ENCODE measurements around the gene CST3. TPM values are rescaled to one million over a fixed set of nuclear protein-coding genes. Genes with fewer than 3 reads are reported as not detected.

Gene CST3
- total and polyA plus RNA-seq, 2 of the 8 experiments (the other 6 are each of a cell fraction or from before 2014, with no cell fraction given): 53.2 to 184 TPM

DNA sequence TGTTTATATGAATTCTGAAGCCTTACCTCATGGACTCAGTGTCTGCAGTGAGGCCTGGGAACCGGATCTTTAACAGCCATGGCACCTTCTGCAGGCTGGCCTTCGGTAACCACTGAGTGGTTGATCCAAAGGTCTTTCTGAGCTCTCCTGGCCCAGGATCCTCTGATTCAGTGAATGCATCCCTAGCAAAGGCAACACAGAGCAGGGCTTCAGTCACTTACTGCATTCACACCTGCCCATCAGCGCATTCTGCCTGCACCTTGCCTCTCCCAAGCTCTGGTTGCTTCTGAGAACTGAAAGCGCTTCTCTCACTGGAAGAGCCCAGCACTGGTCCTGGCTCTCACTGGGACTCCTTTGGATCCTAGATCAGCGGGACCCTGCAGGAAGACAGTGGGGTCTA is 23.6 kb downstream of the CST3 start:
- Histone ChIP-seq H3K14ac (ENCODE audit: insufficient read length) (no peak overlapping the region), H4K8ac (ENCODE audit: extremely low read depth, insufficient read depth, low read length) (no peak overlapping the region), H2BK20ac (ENCODE audit: low read length) (no peak overlapping the region), H2BK12ac (ENCODE audit: low read depth, low read length) (no peak overlapping the region), H2BK5ac (ENCODE audit: low read depth, low read length) (no peak overlapping the region), H2BK120ac (replicated peaks; ENCODE audit: low read depth, low read length) (no peak overlapping the region), H4K91ac (replicated peaks; ENCODE audit: insufficient read length, low read length) (no peak overlapping the region), H3K36me3 (ENCODE audit: control insufficient read depth in 2 of 4, insufficient read depth in 4 of 4, low read length in 3 of 4) (no peaks in the 10 kb centered on the region), H3K4ac (replicated peaks; ENCODE audit: insufficient read length, low read depth, low read length) (no peak overlapping the region), H2AFZ (ENCODE audit: low read length) (no peak overlapping the region), H4K5ac (ENCODE audit: insufficient read length, low read depth, low read length) (no peak overlapping the region), H3K27me3 (replicated peaks in 1 of 4; ENCODE audit: control insufficient read depth in 3 of 4, extremely low read depth in 1 of 4, insufficient read depth in 3 of 4, low read length in 3 of 4) (no peaks in the 10 kb centered on the region), H2BK15ac (ENCODE audit: low read length) (no peak overlapping the region), H3K4me3 (ENCODE audit: extremely low read depth in 1 of 4, insufficient read depth in 2 of 4, low read depth in 3 of 4, low read length in 4 of 4) (no peak overlapping the region), H3K27ac (ENCODE audit: low read depth, low read length) (no peak overlapping the region), H3K4me1 (replicated peaks in 1 of 4; ENCODE audit: control insufficient read depth in 3 of 4, insufficient read depth in 4 of 4, low read length in 3 of 4) (peaks cover 0 to 1% (median 0%) of the 10 kb centered on the region in 4 experiments; a peak in 2 of 7 replicates), H4K20me1 (replicated peaks in 1 of 2; ENCODE audit: control insufficient read depth in 1 of 2, insufficient read depth in 2 of 2, low read length in 2 of 2) (no peaks in the 10 kb centered on the region), H3K79me1 (ENCODE audit: low read depth, low read length) (no peaks in the 10 kb centered on the region), H3K9ac (replicated peaks in 1 of 4; ENCODE audit: extremely low read depth in 1 of 4, low read depth in 3 of 4, low read length in 3 of 4) (no peak overlapping the region), H3K79me2 (ENCODE audit: control insufficient read depth in 1 of 2, insufficient read depth in 2 of 2, low read length in 2 of 2) (no peaks in the 10 kb centered on the region), H3K18ac (ENCODE audit: extremely low read depth, low read length) (no peak overlapping the region), H3K56ac (replicated peaks; ENCODE audit: insufficient read length, low read depth, low read length) (no peak overlapping the region), H2AK5ac (ENCODE audit: low read depth, low read length) (no peak overlapping the region), H3K23me2 (ENCODE audit: low read depth, low read length) (peaks cover 1% of the 10 kb centered on the region; the same call in 1 of the 2 replicates), H3K9me3 (ENCODE audit: insufficient read depth in 2 of 2, low read depth in 1 of 2, low read length in 1 of 2) (no peaks in the 10 kb centered on the region), H3K23ac (ENCODE audit: insufficient read length) (no peak overlapping the region), H3K4me2 (ENCODE audit: insufficient read depth in 1 of 2, low read depth in 2 of 2, low read length in 2 of 2) (no peak overlapping the region)
- DNase-seq (ENCODE audit: low read depth in 1 of 2, low spot score in 2 of 2) (peak in 1 of 2 experiments; percentile 33), FAIRE-seq (no peak)
- 96% methylated on average over 5 of the region's 5 CpGs; no CpG with 5 or more reads in 1 of the 2 experiments for WGBS, 2 experiments (ENCODE audit: extremely low coverage in 1 of 2, insufficient coverage in 1 of 2, insufficient read length in 1 of 2, insufficient replicate concordance in 2 of 2, low coverage in 1 of 2, low lambda C conversion rate in 2 of 2, missing lambda C conversion rate in 1 of 2)
- CTCF ChIA-PET (ENCODE audit: partially characterized antibody): interaction anchor here (18.5 kb wide), 1 partner anchor 170 kb away, joined by 328 read pairs; the partner anchor contains the start of genes CST11 and CSTL1
- TF ChIP-seq BACH1 (IDR thresholded peaks at IDR 0.05; ENCODE audit: low read length) (no peak), TBP (IDR thresholded peaks at IDR 0.05; ENCODE audit: low read depth, low read length) (no peak), GTF2F1 (IDR thresholded peaks at IDR 0.05; ENCODE audit: borderline replicate concordance, low read depth, low read length) (no peak), SP2 (IDR thresholded peaks at IDR 0.05; ENCODE audit: low read length) (no peak), NRF1 (IDR thresholded peaks at IDR 0.05; ENCODE audit: low read depth, low read length) (no peak), RAD21 (IDR thresholded peaks at IDR 0.05 in 1 of 2, conservative IDR thresholded peaks at IDR 0.05 in 1 of 2; ENCODE audit: low read depth in 2 of 2, low read length in 2 of 2) (no peak), NANOG (IDR thresholded peaks at IDR 0.05; ENCODE audit: insufficient read depth, low read depth, low read length, poor library complexity, severe bottlenecking) (no peak)
- POLR2A ChIA-PET (ENCODE audit: partially characterized antibody): no interaction called here

Measured in H1 (cell line).